NB4 (cell line): ENCODE data around the gene ZNF205.
A peak's percentile ranks its signal among the peaks of the same experiment; 100 is the strongest.

ENCODE experiments used
- DNase-seq: peaks from one replicate; pipeline ENCODE4 v3.0.0; 2010; ENCODE audit warnings: low read depth
- H3K4me3 ChIP-seq: one replicate; pipeline ENCODE4 v1.5.1; 2011; ENCODE audit warnings: mild to moderate bottlenecking, low read depth, low read length, moderate library complexity
- MYC ChIP-seq: IDR thresholded peaks from 2 replicates; pipeline ENCODE4 v1.6.1; 2011; ENCODE audit warnings: low read depth, low read length
- POLR2A ChIP-seq: IDR thresholded peaks from 2 replicates; pipeline ENCODE4 v1.6.1; 2011; ENCODE audit warnings: mild to moderate bottlenecking; ENCODE audit not compliant: insufficient read length; ENCODE audit errors: extremely low read depth
- TF ChIP-seq, protein P1 (sequence below): IDR thresholded peaks from one replicate; pipeline ENCODE4 v1.5.1; 2012; ENCODE audit warnings: low read depth, low read length
- TF ChIP-seq, protein P2 (sequence below): IDR thresholded peaks from 2 replicates; pipeline ENCODE4 v1.6.1; 2011; ENCODE audit warnings: low read depth, low read length

The ZNF205 gene

DNA sequence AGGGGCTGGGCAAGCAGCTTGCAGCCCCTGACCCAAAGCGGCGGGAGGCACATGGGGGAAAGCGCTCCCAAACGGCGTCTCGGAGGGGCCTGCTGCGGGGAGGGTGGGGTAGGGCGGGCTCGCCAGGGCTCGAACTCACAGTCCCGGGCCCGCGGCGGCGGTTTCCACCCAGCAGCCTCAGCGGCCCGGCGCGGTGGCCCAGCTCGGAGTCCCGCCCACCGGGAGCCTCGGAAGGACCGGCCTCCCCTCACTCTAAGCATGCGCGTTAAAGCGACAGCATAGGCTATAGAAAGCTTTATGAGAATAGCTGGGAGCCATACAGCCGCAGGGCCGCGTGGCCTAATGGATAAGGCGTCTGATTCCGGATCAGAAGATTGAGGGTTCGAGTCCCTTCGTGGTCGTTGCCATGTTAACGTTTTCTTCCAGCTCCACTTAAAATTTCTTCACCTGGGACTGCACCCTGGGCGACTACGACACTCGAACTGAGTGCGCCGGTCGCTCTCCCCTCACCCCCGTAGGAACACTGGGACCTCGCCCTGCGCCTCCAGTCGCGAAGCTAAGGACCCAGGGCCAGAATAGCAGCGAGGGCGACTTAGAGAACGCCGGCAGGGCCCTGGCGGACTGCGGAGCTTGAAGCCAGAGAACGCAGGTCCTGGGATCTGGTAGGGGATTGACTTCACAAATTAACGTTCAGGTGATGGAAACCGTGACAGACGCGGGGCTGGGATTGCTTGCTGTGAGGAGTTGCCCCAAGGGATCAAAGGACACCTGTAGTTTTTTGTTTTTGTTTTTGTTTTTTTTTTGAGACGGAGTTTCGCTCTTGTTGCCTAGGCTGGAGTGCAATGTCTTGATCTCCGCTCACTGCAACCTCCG lies 38.2 kb downstream of the ZNF205 start:
- TF ChIP-seq, protein P1, sequence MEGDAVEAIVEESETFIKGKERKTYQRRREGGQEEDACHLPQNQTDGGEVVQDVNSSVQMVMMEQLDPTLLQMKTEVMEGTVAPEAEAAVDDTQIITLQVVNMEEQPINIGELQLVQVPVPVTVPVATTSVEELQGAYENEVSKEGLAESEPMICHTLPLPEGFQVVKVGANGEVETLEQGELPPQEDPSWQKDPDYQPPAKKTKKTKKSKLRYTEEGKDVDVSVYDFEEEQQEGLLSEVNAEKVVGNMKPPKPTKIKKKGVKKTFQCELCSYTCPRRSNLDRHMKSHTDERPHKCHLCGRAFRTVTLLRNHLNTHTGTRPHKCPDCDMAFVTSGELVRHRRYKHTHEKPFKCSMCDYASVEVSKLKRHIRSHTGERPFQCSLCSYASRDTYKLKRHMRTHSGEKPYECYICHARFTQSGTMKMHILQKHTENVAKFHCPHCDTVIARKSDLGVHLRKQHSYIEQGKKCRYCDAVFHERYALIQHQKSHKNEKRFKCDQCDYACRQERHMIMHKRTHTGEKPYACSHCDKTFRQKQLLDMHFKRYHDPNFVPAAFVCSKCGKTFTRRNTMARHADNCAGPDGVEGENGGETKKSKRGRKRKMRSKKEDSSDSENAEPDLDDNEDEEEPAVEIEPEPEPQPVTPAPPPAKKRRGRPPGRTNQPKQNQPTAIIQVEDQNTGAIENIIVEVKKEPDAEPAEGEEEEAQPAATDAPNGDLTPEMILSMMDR: no peak
- peak; percentile 92 for TF ChIP-seq MYC
- no peak for TF ChIP-seq POLR2A
- TF ChIP-seq, protein P2, sequence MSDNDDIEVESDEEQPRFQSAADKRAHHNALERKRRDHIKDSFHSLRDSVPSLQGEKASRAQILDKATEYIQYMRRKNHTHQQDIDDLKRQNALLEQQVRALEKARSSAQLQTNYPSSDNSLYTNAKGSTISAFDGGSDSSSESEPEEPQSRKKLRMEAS: peak; percentile 83
- peak overlapping the region; percentile 68 for H3K4me3 ChIP-seq
- DNase-seq: peak; percentile 97

DNA sequence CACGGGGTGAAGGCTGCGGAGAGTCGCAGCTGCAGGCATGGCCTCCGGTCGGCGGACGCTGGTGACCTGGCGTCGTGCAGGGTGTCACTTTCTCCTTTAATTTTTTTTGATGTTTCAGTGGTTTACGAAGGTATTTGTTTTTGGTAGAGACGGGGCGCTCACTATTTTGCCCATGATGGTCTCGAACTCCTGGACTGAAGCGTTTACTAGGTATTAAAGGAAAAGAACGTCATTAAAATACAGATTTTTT lies 39.6 kb downstream of the ZNF205 start:
- peak overlapping the region; percentile 44 for H3K4me3 ChIP-seq
- no peak for TF ChIP-seq POLR2A
- TF ChIP-seq, protein P1: no peak
- TF ChIP-seq, protein P2: no peak
- no peak for DNase-seq

DNA sequence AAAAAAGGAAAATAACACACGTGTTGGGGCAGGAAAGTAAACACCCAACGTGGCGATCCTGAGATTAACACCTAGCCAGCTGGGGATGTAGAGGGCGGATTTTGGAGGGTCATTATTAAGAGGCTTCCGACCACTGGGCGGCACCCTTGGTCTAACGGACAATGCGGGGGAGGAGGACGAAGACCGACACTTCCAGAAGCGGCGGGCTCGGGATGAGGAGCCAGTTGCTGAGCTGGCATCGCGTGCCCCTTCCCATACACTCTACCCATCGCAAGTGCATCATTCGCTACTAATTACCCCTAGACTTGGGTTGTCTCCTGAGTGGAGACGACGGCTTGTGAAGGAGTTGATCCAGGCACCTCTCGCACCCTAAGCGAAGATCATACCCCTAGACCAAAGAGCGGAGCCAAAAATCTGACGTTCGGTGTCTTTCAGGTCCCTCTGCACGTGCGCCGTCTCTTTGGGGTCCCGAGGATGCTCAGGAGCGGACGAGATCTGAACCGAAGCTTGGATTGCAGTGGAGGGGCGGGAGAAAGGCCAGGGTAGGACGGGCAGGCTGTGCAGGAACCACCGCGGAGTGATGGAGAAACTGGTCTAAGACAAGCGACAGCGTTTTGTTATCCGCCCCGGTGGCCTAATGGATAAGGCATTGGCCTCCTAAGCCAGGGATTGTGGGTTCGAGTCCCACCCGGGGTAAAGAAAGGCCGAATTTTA lies 40.0 kb downstream of the ZNF205 start:
- TF ChIP-seq POLR2A: no peak
- TF ChIP-seq, protein P2: peak; percentile 64
- TF ChIP-seq, protein P1: peak; percentile 34
- peak; percentile 36 for TF ChIP-seq MYC
- peak overlapping the region; percentile 44 for H3K4me3 ChIP-seq
- peak; percentile 91 for DNase-seq

DNA sequence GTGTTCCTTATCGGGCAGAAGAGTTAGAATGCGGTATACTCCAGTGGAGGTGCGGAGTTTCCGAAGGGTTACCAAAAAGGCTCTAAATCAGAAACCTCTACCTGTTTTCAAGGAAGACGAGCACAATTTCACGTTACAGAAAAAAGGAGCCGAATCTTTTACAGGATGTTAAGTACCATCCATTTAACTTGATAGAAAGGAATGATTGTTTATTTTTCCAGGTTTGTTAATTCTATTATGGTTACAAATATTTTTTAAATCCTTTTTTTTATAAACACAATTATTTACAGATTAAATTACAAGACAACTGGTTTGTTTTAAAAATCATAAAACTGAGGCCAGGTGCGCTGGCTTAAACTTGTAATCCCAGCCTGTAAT lies 40.6 kb downstream of the ZNF205 start:
- DNase-seq: no peak
- 0 out of 2 replicates have a peak, but pooled peaks have one; percentile 1 for TF ChIP-seq MYC
- TF ChIP-seq, protein P1: no peak
- no peak overlapping the region for H3K4me3 ChIP-seq

DNA sequence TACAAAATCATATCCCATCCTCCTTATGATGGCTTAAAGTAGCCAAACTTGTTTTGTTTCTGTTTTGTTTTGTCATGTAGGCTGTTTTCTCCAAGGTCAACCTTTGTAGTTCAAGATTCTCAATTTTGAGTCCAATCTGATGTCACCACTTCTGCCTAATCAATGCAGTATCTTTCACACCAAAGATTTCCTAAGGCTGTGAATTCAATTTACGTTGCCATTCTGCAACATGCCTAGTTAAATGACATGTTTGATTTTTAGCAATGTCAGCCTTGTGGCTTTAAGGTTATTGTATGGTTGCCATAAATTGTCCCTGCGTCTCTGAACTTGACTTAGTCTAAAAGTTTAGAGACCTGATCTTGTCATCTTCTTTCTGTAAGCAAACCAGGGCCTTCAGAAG lies 42.8 kb downstream of the ZNF205 start:
- no peak for DNase-seq
- TF ChIP-seq POLR2A: no peak
- TF ChIP-seq, protein P2: no peak
- TF ChIP-seq MYC: no peak
- TF ChIP-seq, protein P1: no peak
- no peak overlapping the region for H3K4me3 ChIP-seq
